Inflammatory macrophage treated with lipopolysaccharide for 4 hours (primary cell): Measurements from ENCODE around the gene SPIRE2.
"Not testable (repeated sequence)": the region's sequence is repeated elsewhere in the genome, so short reads cannot be mapped to it uniquely, and the experiment has no call there.

Experiments
- DNase-seq: peaks from one replicate; pipeline ENCODE4 v3.0.0-alpha.2; 2020

SPIRE2 gene

GRCh38 chr16:89815639-89816348 lies 12.5 kb upstream of the SPIRE2 start:
- no peak for DNase-seq

GRCh38 chr16:89818851-89819403 lies 9.3 kb upstream of the SPIRE2 start:
- DNase-seq = not testable (repeated sequence)

DNA sequence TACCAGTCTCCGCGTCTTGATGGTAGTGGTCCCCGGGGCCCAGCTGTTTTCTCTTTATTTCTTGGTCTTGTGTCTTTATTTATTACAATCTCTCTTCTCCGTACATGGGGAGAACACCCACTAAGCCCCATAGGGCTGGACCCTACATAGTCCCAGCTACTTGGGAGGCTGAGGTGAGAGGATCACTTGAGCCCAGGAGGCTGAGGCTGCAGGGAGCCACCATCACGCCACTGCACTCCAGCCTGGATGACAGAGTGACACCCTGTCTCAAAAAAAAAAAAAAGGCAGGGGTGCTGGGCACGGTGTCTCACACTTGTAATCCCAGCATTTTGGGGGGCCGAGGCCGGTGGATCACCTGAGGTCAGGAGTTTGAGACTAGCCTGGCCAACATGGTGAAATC lies 8.8 kb upstream of the SPIRE2 start:
- not testable (repeated sequence) for DNase-seq

- DNase-seq = no peak
Observed at GRCh38 chr16:89821438-89822187, 6.7 kb upstream of the SPIRE2 start.

- DNase-seq = no peak
Observed at GRCh38 chr16:89822188-89823086, 5.8 kb upstream of the SPIRE2 start.

GRCh38 chr16:89823087-89823823 lies 5.0 kb upstream of the SPIRE2 start:
- no peak for DNase-seq

DNA sequence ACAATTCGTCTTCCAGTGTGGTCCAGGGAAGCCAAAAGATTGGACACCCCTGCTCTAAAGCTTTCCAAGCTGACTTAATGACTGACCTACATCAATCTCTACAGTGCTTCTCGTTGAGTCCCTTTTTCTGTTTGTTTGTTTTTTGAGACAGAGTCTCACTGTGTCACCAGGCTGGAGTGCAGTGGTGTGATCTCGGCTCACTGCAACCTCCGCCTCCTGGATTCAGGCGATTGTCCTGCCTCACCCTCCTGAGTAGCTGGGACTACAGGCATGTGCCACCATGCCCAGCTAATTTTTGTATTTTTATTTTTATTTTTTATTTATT lies 4.5 kb upstream of the SPIRE2 start:
- DNase-seq = not testable (repeated sequence)

DNA sequence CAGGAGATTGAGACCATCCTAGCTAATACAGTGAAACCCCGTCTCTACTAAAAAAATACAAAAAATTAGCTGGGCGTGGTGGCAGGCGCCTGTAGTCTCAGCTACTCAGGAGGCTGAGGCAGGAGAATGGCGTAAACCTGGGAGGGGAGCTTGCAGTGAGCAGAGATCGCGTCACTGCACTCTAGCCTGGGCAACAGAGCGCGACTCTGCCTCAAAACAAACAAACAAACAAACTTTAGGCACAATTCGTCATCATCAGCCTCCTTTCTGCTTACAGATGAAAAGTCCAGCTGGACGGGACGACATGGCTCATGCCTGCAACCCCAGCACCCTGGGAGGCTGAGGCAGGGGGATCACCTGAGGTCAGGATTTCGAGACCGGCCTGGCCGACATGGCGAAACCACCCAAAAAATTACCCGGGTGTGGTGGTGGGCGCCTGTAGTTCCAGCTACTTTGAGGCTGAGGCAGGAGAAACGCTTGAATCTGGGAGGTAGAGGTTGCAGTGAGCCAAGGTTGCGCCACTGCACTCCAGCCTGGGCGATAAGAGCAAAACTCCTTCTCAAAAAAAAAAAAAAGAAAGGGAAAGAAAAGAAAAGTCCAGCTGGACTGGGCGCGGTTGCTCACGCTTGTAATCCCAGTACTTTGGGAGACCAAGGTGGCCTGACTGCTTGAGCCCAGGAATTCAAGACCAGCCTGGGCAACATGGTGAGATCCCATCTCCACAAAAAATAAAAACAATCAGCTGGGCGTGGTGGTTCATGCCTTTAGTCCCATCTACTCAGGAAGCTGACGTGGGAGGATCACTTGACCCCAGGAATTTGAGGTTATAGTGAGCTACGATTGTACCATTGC lies 1.5 kb upstream of the SPIRE2 start:
- DNase-seq = no peak

DNA sequence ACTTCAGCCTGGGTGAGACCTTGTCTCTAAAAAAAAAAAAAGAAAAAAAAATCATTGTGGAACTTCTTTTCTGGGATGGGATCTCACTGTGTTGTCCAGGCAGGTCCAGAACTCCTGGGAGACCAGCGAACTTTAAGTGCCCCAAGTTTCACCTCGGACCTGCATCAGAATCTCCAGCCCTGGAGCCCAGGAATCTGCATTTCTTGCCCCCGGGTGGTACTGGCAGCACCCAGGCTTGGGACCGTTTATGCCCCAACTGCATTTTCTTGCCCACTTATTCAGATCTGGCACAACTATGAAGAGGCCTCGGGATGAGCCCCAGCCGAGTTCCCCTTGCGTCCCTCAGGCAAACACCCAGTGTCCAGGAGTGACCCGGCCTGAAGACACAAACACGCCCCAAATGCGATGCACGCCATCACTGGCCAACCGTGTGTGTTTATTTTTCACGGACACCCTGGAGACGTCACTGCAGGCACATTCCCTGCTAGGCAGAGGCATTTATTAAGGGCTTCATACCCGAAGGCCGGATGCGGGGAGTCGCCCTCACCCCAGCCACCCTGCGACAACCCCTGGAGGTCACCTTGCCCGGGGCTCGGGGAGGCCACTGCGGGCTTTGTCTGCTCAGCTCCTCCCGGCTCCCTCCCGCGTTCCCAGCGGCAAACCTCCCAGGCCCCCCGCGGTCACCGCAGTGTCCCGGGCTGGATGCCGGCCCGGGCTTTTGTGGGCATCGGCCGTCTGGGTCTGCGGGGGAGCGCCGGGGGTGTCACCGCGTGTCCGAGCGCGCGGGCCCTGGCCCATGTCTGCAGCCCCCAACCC lies 684 bp upstream of the SPIRE2 start:
- DNase-seq = no peak

GRCh38 chr16:89828870-89829629 lies 775 bp downstream of the SPIRE2 start:
- no peak for DNase-seq

- no peak for DNase-seq
Observed at GRCh38 chr16:89829630-89830437, 1.6 kb downstream of the SPIRE2 start.

GRCh38 chr16:89831810-89832328 lies 3.6 kb downstream of the SPIRE2 start:
- no peak for DNase-seq

DNA sequence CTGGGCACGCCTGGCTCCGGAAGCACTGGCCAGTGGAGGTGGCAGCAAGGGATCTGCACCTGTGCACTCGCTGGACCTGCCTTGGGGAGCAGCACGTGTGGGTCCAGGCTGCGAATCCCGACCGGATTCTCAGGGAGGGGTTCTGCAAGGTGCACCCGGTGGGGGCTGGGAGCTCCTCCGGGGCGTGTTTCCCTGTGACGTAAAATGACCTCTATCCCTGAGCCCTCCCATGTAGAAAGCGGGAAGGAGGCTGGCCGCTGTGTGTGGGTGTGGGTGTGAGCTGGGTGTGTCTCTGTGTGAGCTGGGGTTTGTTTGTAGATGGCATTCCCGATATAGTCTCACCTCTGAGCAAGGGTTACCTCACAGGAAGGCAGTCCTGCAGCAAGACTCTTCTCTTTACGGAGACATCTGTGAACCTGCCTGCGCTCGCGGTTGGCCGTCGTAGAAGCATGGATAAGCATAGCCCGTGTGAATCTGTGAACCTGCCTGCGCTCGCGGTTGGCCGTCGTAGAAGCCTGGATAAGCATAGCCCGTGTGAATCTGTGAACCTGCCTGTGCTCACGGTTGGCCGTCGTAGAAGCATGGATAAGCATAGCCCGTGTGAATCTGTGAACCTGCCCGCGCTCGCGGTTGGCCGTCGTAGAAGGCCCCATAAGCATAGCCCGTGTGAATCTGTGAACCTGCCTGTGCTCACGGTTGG lies 5.5 kb downstream of the SPIRE2 start:
- not testable (repeated sequence) for DNase-seq

GRCh38 chr16:89834813-89835363 lies 6.6 kb downstream of the SPIRE2 start:
- not testable (repeated sequence) for DNase-seq

DNA sequence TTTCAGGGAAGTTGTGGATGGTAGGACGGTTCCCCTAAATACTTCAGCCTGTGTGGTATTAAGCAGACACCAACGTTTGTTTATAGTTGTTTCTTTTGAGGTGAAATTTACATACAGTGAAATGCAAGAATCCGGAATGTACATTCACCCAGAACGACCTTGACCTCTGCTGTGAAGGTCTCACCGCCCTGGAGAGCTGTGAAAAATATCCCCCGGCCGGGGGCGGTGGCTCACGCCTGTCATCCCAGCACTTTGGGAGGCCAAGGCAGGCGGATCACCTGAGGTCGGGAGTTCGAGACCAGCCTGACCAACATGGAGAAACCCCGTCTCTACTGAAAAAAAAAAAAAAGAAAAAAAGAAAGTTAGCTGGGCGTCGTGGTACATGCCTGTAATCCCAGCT lies 8.2 kb downstream of the SPIRE2 start:
- DNase-seq = not testable (repeated sequence)

DNA sequence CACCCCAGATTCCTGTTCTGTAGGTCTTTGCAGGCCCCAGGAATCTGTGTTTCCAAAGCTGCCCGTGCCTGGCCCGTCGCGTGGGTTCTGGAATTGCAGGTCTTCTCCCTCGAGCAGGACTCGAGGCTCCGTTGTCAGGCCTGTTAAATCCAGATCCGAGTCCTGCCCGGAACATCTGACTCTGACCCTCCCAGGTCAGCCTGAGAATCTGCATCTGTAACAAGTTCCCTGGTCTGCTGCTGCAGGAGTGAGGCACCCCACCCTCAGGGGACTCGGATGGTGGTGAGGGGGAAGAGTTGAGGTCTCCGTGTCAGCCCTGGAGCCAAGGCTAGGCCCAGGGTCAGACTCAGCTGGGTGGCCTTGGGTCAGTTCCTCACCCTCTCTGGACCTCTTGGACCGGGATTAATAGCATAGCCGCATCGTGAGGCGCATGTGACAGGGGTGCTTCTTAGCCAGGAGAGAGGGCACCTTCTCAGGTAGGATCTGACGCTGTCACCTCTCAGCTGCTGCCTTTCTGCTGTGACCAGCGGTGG lies 8.8 kb downstream of the SPIRE2 start:
- DNase-seq = no peak

DNA sequence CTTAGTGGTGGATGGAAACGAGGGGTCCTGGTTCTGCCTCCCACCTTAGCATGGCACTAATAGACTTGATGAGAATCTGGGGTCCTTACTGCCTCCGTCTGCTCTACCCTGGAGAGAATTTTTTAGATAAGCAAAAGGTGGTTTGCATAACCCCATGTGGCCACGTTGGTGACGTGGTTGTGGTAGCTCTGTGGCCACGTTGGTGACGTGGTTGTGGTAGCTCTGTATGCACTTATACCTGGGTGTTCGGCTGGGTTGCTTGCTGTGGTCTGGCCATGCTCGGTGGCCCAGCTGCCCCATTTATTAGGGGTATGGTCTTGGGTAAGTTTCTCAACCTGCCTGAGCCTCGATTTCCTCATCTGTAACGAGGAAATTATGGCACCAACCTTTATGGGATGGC lies 13.0 kb downstream of the SPIRE2 start:
- DNase-seq = no peak
